Central memory CD8-positive, alpha-beta T cell (primary cell): Measurements from ENCODE around the gene ZDHHC11B.
"Not testable (repeated sequence)": the region's sequence is repeated elsewhere in the genome, so short reads cannot be mapped to it uniquely, and the experiment has no call there.

Source experiments
- ATAC-seq: fragments of 150-1000 bp; cut with Tn5 transposase; replicated peaks from 2 replicates; pipeline ENCODE4 v1.10.0; 2022; ENCODE audit warnings: mild to moderate bottlenecking, moderate FRiP score, moderate number of reproducible peaks; ENCODE audit not compliant: poor library complexity, severe bottlenecking; ENCODE audit errors: extremely low read depth
- DNase-seq, 2 donors: peaks; one replicate each; pipeline ENCODE4 v3.0.0; 2021; ENCODE audit warnings: low spot score in 2 of 2
- H3K27ac Mint-ChIP-seq: one replicate; pipeline ENCODE4 v1.8.0; 2022; ENCODE audit warnings: low read depth, mild to moderate bottlenecking, moderate library complexity, mixed read lengths
- H3K27me3 Mint-ChIP-seq: one replicate; pipeline ENCODE4 v1.8.0; 2022; ENCODE audit warnings: mixed read lengths
- H3K36me3 Mint-ChIP-seq: one replicate; pipeline ENCODE4 v1.8.0; 2022; ENCODE audit warnings: mild to moderate bottlenecking, moderate library complexity, mixed read lengths; ENCODE audit not compliant: insufficient read depth
- H3K4me1 Mint-ChIP-seq: one replicate; pipeline ENCODE4 v1.8.0; 2022; ENCODE audit warnings: mixed read lengths
- H3K4me3 Mint-ChIP-seq: one replicate; pipeline ENCODE4 v1.8.0; 2022; ENCODE audit warnings: mild to moderate bottlenecking, moderate library complexity, mixed read lengths
- H3K9me3 Mint-ChIP-seq: one replicate; pipeline ENCODE4 v1.8.0; 2022; ENCODE audit warnings: mixed read lengths

ZDHHC11B gene

GRCh38 chr5:688348-689010 is 96.0 kb downstream of the ZDHHC11B start:
- H3K27ac Mint-ChIP-seq, H3K36me3 Mint-ChIP-seq, H3K27me3 Mint-ChIP-seq, H3K9me3 Mint-ChIP-seq, H3K4me1 Mint-ChIP-seq, ATAC-seq, H3K4me3 Mint-ChIP-seq: not testable (repeated sequence)
- peak in 1 of 2 donors; percentile 4 for DNase-seq

GRCh38 chr5:686936-687335 is 97.6 kb downstream of the ZDHHC11B start:
- H3K4me1 Mint-ChIP-seq, H3K9me3 Mint-ChIP-seq, H3K27ac Mint-ChIP-seq, DNase-seq, H3K4me3 Mint-ChIP-seq, H3K36me3 Mint-ChIP-seq, ATAC-seq, H3K27me3 Mint-ChIP-seq: not testable (repeated sequence)

GRCh38 chr5:686172-686523 is 98.4 kb downstream of the ZDHHC11B start:
- not testable (repeated sequence) for H3K27me3 Mint-ChIP-seq, ATAC-seq, H3K9me3 Mint-ChIP-seq, H3K4me1 Mint-ChIP-seq, H3K36me3 Mint-ChIP-seq, DNase-seq, H3K4me3 Mint-ChIP-seq, H3K27ac Mint-ChIP-seq

DNA sequence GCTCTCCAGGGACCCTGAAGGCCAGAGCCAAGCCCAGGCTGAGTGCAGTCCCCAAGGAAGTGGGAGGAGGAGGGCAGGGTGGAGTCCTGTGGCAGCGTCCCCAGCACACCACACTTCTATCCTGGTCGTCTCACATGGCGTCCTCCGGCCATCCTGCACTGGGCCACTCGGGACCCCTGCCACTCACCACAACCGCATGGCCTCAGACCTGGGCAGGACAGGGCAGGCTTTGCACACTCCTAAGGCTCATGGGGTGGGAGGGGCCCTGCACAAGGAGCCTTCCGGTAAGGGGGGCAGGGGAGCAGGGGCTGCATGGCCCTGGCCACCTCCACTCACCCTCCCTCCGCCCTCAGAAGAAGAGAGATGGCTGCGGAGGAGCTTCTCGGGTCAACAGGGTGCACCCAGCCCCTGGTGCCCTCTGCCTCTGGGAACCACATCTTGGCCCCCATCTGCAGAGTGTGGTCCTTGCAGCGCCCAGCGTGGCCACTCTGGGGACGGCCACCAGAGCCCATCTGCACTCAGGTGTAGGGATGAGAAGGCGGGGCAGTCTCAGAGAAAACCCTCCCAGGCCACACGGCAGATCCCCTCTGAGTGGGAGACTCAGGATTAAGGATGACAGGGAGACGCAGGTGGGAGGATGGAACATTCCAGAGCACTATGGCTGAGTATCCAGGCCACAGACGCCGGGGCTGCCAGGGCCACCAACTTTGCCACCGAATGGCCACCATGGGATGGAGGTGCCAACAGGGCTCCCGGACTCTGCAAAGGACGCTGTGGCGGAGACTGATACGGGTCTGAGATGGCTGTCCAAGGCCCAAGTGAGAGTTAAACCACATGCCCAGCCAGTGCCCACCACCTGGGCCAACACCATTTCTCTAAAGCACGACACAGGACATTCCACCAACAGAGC is 99.0 kb downstream of the ZDHHC11B start:
- peak in 1 of 2 donors; percentile 9 for DNase-seq
- Mint-ChIP-seq H3K4me3 (no peak overlapping the region), H3K27me3 (no peaks in the 10 kb centered on the region), H3K36me3 (peaks cover 3% of the 10 kb centered on the region), H3K9me3 (no peaks in the 10 kb centered on the region), H3K27ac (no peak overlapping the region), H3K4me1 (no peaks in the 10 kb centered on the region)
- ATAC-seq, result no peak

DNA sequence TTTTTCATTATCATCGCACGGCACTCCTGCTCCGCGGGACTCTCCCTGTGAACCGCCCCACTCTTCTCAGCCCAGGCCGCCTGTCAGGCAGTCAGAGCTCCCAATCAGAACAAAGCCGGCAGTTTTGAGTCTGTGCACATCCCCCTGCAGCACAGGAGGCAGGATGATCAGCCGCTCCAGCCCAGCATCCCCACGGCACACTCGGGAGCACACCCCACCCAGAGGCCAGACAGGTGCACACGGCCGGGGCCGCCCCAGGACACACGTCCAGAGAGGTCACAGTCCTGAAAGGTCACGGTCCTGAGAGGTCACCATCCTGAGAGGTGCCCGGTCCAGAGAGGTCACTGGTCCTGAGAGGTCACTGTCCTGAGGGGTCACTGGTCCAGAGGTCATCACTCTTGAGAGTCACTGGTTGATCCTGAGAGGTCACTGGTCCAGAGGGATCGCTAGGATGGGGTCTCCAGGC is 99.7 kb downstream of the ZDHHC11B start:
- no peak overlapping the region for H3K4me3 Mint-ChIP-seq
- ATAC-seq (no peak), DNase-seq (no peak)
- H3K27ac Mint-ChIP-seq, result peak overlapping the region; percentile 16
- no peaks in the 10 kb centered on the region for H3K4me1 Mint-ChIP-seq
- H3K9me3 Mint-ChIP-seq, result no peaks in the 10 kb centered on the region
- peaks cover 3% of the 10 kb centered on the region for H3K36me3 Mint-ChIP-seq
- no peaks in the 10 kb centered on the region for H3K27me3 Mint-ChIP-seq

DNA sequence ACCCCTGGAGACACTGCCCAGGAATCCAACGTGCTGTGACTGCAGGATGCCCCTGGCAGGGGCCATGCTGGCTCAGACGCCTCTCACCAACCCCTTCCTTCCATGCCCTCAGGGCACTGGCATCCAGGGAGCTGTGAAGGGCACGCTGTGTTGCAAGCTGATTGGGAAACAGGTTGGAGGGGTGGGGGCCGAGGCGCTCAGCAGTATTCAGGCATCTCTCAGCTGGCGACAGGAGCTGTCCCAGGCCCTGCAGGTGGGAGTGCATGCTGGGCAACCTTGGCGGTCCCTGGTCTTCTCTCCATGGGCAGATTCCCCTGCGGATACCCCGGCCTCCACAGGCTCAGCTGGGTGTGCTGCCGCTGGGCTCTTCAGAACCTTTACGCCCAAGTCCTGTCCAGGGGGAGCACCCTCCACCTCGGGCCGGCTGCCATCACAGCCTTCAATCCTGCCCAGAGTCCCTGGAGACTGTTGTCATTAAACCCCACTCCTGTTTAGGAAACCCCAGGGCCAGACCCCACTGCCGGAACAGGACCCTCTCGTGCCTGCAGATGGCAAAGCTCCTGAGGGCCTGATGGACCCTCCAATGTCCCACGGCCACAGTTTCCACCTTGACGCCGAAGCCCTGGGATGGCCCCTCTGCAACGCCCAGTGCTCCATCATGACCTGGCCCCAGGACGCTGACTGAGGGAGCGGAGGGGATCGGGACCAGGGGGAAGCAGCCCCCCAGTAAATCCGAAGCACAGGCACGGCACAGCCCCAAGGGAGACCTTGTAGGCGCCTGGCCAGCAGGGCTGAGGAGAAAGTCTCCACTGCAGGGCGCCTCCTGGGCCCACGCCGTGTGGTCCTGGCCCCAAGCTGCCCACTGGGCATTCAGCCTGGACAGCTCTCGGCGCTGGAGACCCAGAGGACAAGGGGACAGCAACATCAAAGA is 100.7 kb downstream of the ZDHHC11B start:
- Mint-ChIP-seq H3K4me3 (no peak overlapping the region), H3K27ac (no peak overlapping the region), H3K4me1 (no peaks in the 10 kb centered on the region), H3K27me3 (no peaks in the 10 kb centered on the region), H3K9me3 (no peaks in the 10 kb centered on the region), H3K36me3 (peaks cover 3% of the 10 kb centered on the region)
- DNase-seq, result peak in 1 of 2 donors; percentile 6
- ATAC-seq, result no peak

GRCh38 chr5:682651-683358 is 101.7 kb downstream of the ZDHHC11B start:
- peak; percentile 6 to 7 for DNase-seq
- H3K4me3 Mint-ChIP-seq, H3K4me1 Mint-ChIP-seq, H3K36me3 Mint-ChIP-seq, ATAC-seq, H3K27me3 Mint-ChIP-seq, H3K9me3 Mint-ChIP-seq, H3K27ac Mint-ChIP-seq: not testable (repeated sequence)

DNA sequence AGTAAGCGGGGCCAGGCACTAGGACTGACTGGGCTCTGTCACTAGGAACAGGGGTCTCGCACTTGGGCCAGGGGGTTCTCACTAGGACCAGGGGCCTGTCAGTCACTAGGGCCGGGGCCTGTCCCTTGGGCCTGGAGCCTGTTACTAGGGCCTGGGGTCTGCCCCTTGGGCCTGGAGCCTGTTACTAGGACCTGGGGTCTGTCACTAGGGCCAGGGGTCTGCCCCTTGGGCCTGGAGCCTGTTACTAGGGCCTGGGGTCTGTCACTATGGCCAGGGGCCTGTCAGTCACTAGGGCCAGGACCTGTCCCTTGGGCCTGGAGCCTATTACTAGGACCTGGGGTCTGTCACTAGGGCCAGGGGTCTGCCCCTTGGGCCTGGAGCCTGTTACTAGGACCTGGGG is 102.3 kb downstream of the ZDHHC11B start:
- DNase-seq, result peak in 1 of 2 donors; percentile 8

GRCh38 chr5:681317-682191 is 103.0 kb downstream of the ZDHHC11B start:
- H3K27ac Mint-ChIP-seq, ATAC-seq: not testable (repeated sequence)

More for the DNA sequence above, 102.3 kb downstream of the ZDHHC11B start:
- not testable (repeated sequence) for ATAC-seq, H3K36me3 Mint-ChIP-seq, H3K4me3 Mint-ChIP-seq, H3K27me3 Mint-ChIP-seq, H3K9me3 Mint-ChIP-seq, H3K27ac Mint-ChIP-seq, H3K4me1 Mint-ChIP-seq

GRCh38 chr5:680836-681235 is 103.7 kb downstream of the ZDHHC11B start:
- H3K4me3 Mint-ChIP-seq, ATAC-seq, H3K9me3 Mint-ChIP-seq, H3K27me3 Mint-ChIP-seq, H3K27ac Mint-ChIP-seq, H3K36me3 Mint-ChIP-seq, H3K4me1 Mint-ChIP-seq: not testable (repeated sequence)
- DNase-seq, result peak in 1 of 2 donors; percentile 9

More at GRCh38 chr5:681317-682191, 103.0 kb downstream of the ZDHHC11B start:
- H3K4me3 Mint-ChIP-seq, H3K27me3 Mint-ChIP-seq, H3K36me3 Mint-ChIP-seq, H3K9me3 Mint-ChIP-seq, H3K4me1 Mint-ChIP-seq: not testable (repeated sequence)
- DNase-seq, result peak in 1 of 2 donors; percentile 9

- ATAC-seq, H3K9me3 Mint-ChIP-seq, DNase-seq, H3K4me3 Mint-ChIP-seq, H3K36me3 Mint-ChIP-seq, H3K4me1 Mint-ChIP-seq, H3K27ac Mint-ChIP-seq, H3K27me3 Mint-ChIP-seq: not testable (repeated sequence)
Observed at GRCh38 chr5:680118-680795, 104.3 kb downstream of the ZDHHC11B start.
